IMR-90 (cell line): ENCODE measurements around the gene PRKN.

ENCODE experiments used
- RAD21 ChIP-seq: IDR thresholded peaks from 2 replicates; pipeline ENCODE4 v1.6.1; 2012; ENCODE audit warnings: low read length, improper control_type of control experiment
- TF ChIP-seq, protein P1 (sequence below): conservative IDR thresholded peaks from 2 replicates; pipeline ENCODE4 v1.5.1; 2012; ENCODE audit warnings: mild to moderate bottlenecking, low read depth, low read length, improper control_type of control experiment

DNA sequence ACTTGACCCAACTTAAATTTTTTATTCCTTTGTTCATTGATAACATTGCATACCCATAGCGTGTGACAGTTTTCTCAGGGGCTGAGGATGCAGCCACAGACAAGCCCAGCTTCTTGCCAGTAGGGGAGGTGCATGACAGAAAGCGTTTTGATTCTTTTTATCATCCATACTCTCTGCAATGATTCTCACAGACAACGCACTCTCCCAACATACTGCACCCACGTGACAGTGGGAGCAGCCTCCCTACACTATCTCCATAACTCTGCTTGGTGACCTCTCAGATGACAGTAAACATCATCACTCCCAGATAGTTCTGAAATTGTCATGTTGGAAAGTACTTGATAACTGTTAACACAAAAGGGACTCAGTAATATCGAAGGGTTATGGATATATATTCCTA, 972.5 kb downstream of the PRKN start:
- TF ChIP-seq, protein P1, sequence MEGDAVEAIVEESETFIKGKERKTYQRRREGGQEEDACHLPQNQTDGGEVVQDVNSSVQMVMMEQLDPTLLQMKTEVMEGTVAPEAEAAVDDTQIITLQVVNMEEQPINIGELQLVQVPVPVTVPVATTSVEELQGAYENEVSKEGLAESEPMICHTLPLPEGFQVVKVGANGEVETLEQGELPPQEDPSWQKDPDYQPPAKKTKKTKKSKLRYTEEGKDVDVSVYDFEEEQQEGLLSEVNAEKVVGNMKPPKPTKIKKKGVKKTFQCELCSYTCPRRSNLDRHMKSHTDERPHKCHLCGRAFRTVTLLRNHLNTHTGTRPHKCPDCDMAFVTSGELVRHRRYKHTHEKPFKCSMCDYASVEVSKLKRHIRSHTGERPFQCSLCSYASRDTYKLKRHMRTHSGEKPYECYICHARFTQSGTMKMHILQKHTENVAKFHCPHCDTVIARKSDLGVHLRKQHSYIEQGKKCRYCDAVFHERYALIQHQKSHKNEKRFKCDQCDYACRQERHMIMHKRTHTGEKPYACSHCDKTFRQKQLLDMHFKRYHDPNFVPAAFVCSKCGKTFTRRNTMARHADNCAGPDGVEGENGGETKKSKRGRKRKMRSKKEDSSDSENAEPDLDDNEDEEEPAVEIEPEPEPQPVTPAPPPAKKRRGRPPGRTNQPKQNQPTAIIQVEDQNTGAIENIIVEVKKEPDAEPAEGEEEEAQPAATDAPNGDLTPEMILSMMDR, result no peak
- no peak for TF ChIP-seq RAD21
